Upper lobe of left lung (tissue), 6 donors: ENCODE measurements around the gene CETN2. TPM values are rescaled to one million over a fixed set of nuclear protein-coding genes. Genes with fewer than 3 reads are reported as not detected.
"Not testable (repeated sequence)": the region's sequence is repeated elsewhere in the genome, so short reads cannot be mapped to it uniquely, and the experiment has no call there.

Experiments
- ATAC-seq, 2 donors: fragments of 200-7000 bp; cut with Tn5 transposase; one replicate each; pipeline ENCODE4 v1.9.1; 2022; ENCODE audit warnings: mild to moderate bottlenecking in 2 of 2, moderate library complexity in 2 of 2; ENCODE audit not compliant: low FRiP score in 2 of 2
- DNase-seq, 2 donors: peaks; one replicate each; pipeline ENCODE4 v3.0.0-alpha.2; 2019 to 2020
- H3K27ac ChIP-seq, 4 donors: fragments of 200-600 bp; sonication (generic); one replicate each; pipeline ENCODE4 v1.5.1; 2016 to 2019
- H3K27me3 ChIP-seq, 4 donors: fragments of 200-600 bp; sonication (generic); one replicate each; pipeline ENCODE4 v1.5.1; 2017 to 2019
- H3K36me3 ChIP-seq, 4 donors: fragments of 200-600 bp; sonication (generic); one replicate each; pipeline ENCODE4 v1.5.1; 2016 to 2019
- H3K4me1 ChIP-seq, 4 donors: fragments of 200-600 bp; sonication (generic); one replicate each; pipeline ENCODE4 v1.5.1; 2018 to 2019
- H3K4me3 ChIP-seq, 4 donors: fragments of 200-600 bp; sonication (generic); one replicate each; pipeline ENCODE4 v1.5.1; 2017 to 2019; ENCODE audit warnings: mild to moderate bottlenecking in 2 of 4, moderate library complexity in 1 of 4
- H3K9me3 ChIP-seq, 4 donors: fragments of 200-600 bp; sonication (generic); one replicate each; pipeline ENCODE4 v1.5.1; 2018 to 2019
- EP300 ChIP-seq, 4 donors: sonication (generic); formaldehyde crosslinking; IDR thresholded peaks; one replicate each; pipeline ENCODE4 v1.5.1; 2017; ENCODE audit warnings: antibody characterized with exemption in 4 of 4, control low read depth in 2 of 4
- POLR2A ChIP-seq, 4 donors: fragments of 450-650 bp; IDR thresholded peaks; one replicate each; pipeline ENCODE4 v1.5.1; 2016 to 2017; ENCODE audit warnings: antibody characterized with exemption in 4 of 4, mild to moderate bottlenecking in 2 of 4
- POLR2AphosphoS5 ChIP-seq, 2 donors: sonication (generic); formaldehyde crosslinking; IDR thresholded peaks; one replicate each; pipeline ENCODE4 v1.5.1; 2017; ENCODE audit warnings: antibody characterized with exemption in 2 of 2
- WGBS, 2 donors: methylation state at CpG; one replicate each; pipeline ENCODE4 v1.1.5; 2017 to 2018; 5-methylcytosine and 5-hydroxymethylcytosine counted together
- total RNA-seq, 6 donors: library from RNA; depleted of rRNA in 4 of 6; stranded (reverse); fragments of >200 nt in 4 of 6; gene quantifications; one replicate each; pipeline versions ENCODE4 v1.1.0 to v1.2.1, GENCODE V29; 2016 to 2021
- TF ChIP-seq, protein P1 (sequence below), 6 experiments: fragments of 450-650 bp in 4 of 6; fragments of 200-600 bp in 2 of 6; sonication (generic) in 2 of 6; IDR thresholded peaks; one replicate each; pipeline ENCODE4 v1.5.1; 2016 to 2019; ENCODE audit warnings: antibody characterized with exemption in 6 of 6
- donor health status: DM: no; HTN: no; CAD: no; lungs with moderate emphysema.
- donor health status: DM: no; HTN: yes; CAD: no; lungs with severe emphysema.

The CETN2 gene
- total RNA-seq, 6 donors from 2014 or later = 21.1 to 89.4 (median 32.5) TPM

GRCh38 chrX:152845618-152846240 is 15.2 kb upstream of the CETN2 start:
- WGBS, 2 donors = 87 to 92% methylated on average over 8 to 17 of the region's 17 CpGs
- H3K27ac ChIP-seq = no peak overlapping the region
- H3K4me3 ChIP-seq = no peak overlapping the region
- ATAC-seq = no peak
- H3K4me1 ChIP-seq = no peaks in the 10 kb centered on the region
- peaks cover 0 to 12% (median 0%) of the 10 kb centered on the region in 4 donors for H3K36me3 ChIP-seq
- H3K27me3 ChIP-seq = no peaks in the 10 kb centered on the region
- no peak for DNase-seq
- TF ChIP-seq, protein P1, sequence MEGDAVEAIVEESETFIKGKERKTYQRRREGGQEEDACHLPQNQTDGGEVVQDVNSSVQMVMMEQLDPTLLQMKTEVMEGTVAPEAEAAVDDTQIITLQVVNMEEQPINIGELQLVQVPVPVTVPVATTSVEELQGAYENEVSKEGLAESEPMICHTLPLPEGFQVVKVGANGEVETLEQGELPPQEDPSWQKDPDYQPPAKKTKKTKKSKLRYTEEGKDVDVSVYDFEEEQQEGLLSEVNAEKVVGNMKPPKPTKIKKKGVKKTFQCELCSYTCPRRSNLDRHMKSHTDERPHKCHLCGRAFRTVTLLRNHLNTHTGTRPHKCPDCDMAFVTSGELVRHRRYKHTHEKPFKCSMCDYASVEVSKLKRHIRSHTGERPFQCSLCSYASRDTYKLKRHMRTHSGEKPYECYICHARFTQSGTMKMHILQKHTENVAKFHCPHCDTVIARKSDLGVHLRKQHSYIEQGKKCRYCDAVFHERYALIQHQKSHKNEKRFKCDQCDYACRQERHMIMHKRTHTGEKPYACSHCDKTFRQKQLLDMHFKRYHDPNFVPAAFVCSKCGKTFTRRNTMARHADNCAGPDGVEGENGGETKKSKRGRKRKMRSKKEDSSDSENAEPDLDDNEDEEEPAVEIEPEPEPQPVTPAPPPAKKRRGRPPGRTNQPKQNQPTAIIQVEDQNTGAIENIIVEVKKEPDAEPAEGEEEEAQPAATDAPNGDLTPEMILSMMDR (IDR thresholded peaks at IDR 0.05) = no peak
- no peak for TF ChIP-seq EP300 (IDR thresholded peaks at IDR 0.05)
- no peak for TF ChIP-seq POLR2A (IDR thresholded peaks at IDR 0.05)
- no peak for TF ChIP-seq POLR2AphosphoS5 (IDR thresholded peaks at IDR 0.05)
- H3K9me3 ChIP-seq = no peaks in the 10 kb centered on the region

DNA sequence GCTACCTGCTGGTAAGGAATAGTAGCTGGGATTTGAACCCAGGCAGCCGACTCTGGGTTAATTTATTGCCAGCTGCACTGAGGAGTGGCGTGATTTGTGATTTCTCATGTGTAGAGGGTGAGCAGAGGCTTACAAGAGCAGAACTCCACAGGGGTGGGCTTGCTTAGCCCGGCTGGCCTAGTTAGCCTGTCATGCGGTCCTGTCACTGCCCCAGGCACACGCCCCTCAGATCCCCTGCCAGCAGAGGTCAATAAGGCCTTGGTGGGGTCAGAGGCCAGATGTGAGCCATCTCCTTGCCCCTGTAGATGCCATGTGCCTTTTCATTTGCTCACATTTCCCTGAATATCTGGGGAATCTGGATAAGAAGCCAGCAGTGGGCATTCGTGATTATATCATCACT is 13.7 kb upstream of the CETN2 start:
- no peak for DNase-seq
- TF ChIP-seq, protein P1 (IDR thresholded peaks at IDR 0.05) = no peak
- TF ChIP-seq EP300 (IDR thresholded peaks at IDR 0.05) (no peak), POLR2AphosphoS5 (IDR thresholded peaks at IDR 0.05) (no peak), POLR2A (IDR thresholded peaks at IDR 0.05) (no peak)
- no peak overlapping the region for H3K27ac ChIP-seq
- no peaks in the 10 kb centered on the region for H3K4me1 ChIP-seq
- H3K27me3 ChIP-seq = no peaks in the 10 kb centered on the region
- H3K4me3 ChIP-seq = no peak overlapping the region
- WGBS, 2 donors = 60 to 83% methylated on average over 1 to 6 of the region's 6 CpGs
- H3K36me3 ChIP-seq = peaks cover 0 to 5% (median 0%) of the 10 kb centered on the region in 4 donors
- ATAC-seq = no peak
- H3K9me3 ChIP-seq = no peaks in the 10 kb centered on the region

DNA sequence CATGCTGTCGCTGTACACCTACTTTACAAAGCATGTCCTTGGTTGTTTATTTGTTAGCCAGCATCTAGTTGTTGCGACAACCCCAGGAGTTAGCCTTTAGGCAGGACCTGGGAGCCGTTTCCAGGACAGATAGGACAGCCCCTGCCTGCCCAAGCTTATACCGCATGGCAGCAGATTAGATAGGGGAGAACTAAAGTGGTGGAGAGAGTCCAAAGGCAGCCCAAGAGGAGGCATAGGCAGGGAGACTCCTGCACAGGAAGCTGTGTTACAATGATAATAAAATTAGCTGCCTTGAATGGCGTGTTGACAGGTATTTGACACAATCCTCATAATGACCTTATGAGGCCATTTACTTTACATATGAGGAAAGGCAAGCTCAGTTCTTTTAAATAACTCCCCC is 13.3 kb upstream of the CETN2 start:
- Histone ChIP-seq H3K27ac (no peak overlapping the region), H3K36me3 (peaks cover 0 to 5% (median 0%) of the 10 kb centered on the region in 4 donors), H3K9me3 (no peaks in the 10 kb centered on the region), H3K27me3 (no peaks in the 10 kb centered on the region), H3K4me1 (no peaks in the 10 kb centered on the region), H3K4me3 (no peak overlapping the region)
- ATAC-seq (no peak), DNase-seq (no peak)
- WGBS, 2 donors = 81 to 89% methylated on average over 5 of the region's 5 CpGs
- TF ChIP-seq POLR2AphosphoS5 (IDR thresholded peaks at IDR 0.05) (no peak), EP300 (IDR thresholded peaks at IDR 0.05) (no peak), POLR2A (IDR thresholded peaks at IDR 0.05) (no peak)
- TF ChIP-seq, protein P1 (IDR thresholded peaks at IDR 0.05) = no peak

DNA sequence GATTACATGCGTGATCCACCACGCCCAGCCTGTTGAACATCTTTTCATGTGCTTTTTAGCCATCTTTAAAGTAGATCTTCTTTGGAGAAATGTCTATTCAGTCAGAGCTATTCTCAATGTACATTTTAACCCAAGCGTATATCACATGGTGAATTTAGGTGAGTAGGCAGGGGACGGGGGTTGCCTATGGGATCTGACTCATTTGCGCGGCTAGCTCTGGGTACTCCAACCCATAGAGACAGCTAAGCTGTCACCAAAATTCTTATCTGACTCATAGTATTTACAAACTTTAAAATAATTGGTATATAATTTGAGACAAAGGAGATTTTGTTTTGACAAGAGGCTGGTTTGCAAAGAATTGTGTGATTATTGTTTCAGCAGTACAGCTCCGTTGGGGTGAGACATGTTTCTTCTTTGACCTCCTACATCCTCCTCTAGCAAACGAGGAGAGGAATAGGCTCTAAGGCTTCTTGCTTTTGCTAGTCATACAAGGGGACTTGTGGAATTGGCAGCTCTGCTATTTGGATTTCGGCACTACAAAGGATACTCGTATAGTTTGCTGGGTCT is 12.3 kb upstream of the CETN2 start:
- no peaks in the 10 kb centered on the region for H3K27me3 ChIP-seq
- H3K27ac ChIP-seq = no peak overlapping the region
- H3K36me3 ChIP-seq = peaks cover 0 to under 1% (median 0%) of the 10 kb centered on the region in 4 donors
- no peak overlapping the region for H3K4me3 ChIP-seq
- H3K4me1 ChIP-seq = no peaks in the 10 kb centered on the region
- no peak for DNase-seq
- no peak for TF ChIP-seq POLR2AphosphoS5 (IDR thresholded peaks at IDR 0.05)
- ATAC-seq = no peak
- WGBS, 2 donors = 91 to 94% methylated on average over 10 of the region's 10 CpGs
- H3K9me3 ChIP-seq = no peaks in the 10 kb centered on the region

DNA sequence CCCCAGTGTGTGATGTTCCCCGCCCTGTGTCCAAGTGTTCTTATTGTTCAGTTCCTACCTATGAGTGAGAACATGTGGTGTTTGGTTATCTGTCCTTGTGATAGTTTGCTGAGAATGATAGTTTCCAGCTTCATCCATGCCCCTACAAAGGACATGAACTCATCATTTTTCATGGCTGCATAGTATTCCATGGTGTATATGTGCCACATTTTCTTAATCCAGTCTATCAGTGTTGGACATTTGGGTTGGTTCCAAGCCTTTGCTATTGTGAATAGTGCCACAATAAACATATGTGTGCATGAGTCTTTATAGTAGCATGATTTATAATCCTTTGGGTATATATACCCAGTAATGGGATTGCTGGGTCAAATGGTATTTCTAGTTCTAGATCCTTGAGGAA is 4.9 kb upstream of the CETN2 start:
- ATAC-seq, H3K36me3 ChIP-seq, H3K27me3 ChIP-seq, H3K27ac ChIP-seq, H3K9me3 ChIP-seq, DNase-seq, H3K4me3 ChIP-seq: not testable (repeated sequence)
- H3K4me1 ChIP-seq = peaks cover 0 to 11% (median 3%) of the 10 kb centered on the region in 4 donors
- WGBS, 2 donors = 100% methylated on average over 1 of the region's 1 CpG; no CpG with 5 or more reads in 1 of the 2 donors

GRCh38 chrX:152833378-152833777 is 2.8 kb upstream of the CETN2 start:
- DNase-seq = no peak
- ATAC-seq = no peak
- TF ChIP-seq, protein P1 (IDR thresholded peaks at IDR 0.05) = no peak
- TF ChIP-seq POLR2A (IDR thresholded peaks at IDR 0.05) (no peak), EP300 (IDR thresholded peaks at IDR 0.05) (no peak), POLR2AphosphoS5 (IDR thresholded peaks at IDR 0.05) (no peak)
- WGBS, 2 donors = 76 to 84% methylated on average over 4 of the region's 4 CpGs
- no peak overlapping the region for H3K4me3 ChIP-seq
- H3K27ac ChIP-seq = no peak overlapping the region
- H3K4me1 ChIP-seq = peaks cover 0 to 11% (median 5%) of the 10 kb centered on the region in 4 donors
- H3K27me3 ChIP-seq = no peaks in the 10 kb centered on the region
- H3K36me3 ChIP-seq = no peaks in the 10 kb centered on the region
- H3K9me3 ChIP-seq = peaks cover 0 to 4% (median 0%) of the 10 kb centered on the region in 4 donors
